Fibroblast of gingiva (primary cell): ENCODE data around the gene GOLGA6L1.
"Not testable (repeated sequence)": the region's sequence is repeated elsewhere in the genome, so short reads cannot be mapped to it uniquely, and the experiment has no call there.

ENCODE experiments used
- DNase-seq: peaks from one replicate; pipeline ENCODE4 v3.0.0-alpha.2; 2011; ENCODE audit warnings: low read depth

Gene GOLGA6L1, protein sequence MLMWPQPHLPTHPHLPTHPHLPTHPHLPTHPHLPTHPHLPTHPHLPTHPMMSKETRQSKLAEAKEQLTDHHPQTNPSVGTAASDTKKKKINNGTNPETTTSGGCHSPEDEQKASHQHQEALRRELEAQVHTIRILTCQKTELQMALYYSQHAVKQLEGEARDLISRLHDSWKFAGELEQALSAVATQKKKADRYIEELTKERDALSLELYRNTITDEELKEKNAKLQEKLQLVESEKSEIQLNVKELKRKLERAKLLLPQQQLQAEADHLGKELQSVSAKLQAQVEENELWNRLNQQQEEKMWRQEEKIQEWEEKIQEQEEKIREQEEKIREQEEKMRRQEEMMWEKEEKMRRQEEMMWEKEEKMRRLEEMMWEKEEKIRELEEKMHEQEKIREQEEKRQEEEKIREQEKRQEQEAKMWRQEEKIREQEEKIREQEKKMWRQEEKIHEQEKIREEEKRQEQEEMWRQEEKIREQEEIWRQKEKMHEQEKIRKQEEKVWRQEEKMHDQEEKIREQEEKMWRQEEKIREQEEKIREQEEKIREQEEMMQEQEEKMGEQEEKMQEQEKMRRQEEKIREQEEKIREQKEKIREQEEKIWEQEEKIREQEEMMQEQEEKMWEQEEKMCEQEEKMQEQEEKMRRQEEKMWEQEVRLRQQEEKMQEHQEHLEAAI

DNA sequence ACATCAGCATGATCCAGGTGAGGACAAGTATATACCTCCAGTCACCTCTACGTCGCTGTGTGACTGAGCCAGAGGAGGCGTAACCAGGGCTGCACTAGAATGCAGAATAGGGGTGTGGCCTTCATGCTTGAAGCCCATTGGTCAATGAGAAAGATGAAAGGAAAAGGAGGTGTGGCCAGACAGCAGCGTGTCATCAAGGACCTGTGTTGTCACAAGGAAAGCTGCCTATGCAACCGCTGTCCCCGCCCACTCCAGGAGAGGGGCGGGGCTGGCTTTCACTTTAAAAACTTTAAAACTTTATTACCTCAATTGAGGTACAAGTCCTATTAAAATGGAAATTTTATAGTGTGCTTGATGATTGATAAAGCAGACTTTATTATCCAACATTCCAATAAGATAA is at the start of gene GOLGA6L1:
GOLGA6L1 (minus strand) TSS at position 101 of the 400 bp plus-strand sequence; CDS start at position 10, 91 bp downstream.
- not testable (repeated sequence) for DNase-seq

DNA sequence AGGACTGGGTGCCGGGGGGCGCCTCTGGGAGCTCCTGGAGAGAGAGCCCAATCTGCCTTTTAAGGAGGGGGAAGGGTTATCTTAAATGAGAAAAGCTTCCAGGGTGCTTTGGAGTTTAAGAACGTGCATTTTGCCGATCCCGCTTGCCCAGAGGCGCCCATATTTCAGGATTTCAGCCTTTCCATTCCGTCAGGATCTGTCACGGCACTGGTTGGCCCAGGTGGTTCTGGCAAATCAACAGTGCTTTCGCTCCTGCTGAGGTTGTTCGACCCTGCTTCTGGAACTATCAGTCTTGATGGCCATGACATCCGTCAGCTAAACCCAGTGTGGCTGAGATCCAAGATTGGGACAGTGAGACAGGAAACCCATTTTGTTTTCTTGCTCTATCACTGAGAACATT is 44.6 kb upstream of the GOLGA6L1 start:
- DNase-seq = not testable (repeated sequence)

DNA sequence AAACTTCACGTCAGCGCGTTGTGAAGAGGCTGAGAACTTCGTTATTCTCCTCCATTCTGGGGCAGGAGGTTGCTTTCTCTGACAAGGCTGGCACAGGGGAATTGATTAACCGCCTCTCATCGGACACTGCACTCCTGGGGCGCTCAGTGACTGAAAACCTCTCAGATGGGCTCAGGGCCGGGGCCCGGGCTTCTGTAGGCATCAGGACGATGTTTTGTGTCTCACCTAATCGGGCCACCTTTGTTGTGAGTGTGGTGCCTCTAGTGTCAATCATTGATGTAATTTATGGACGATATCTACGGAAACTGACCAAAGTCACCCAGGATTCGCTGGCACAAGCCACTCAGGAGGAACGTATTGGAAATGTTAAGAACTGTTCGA is 43.9 kb upstream of the GOLGA6L1 start:
- DNase-seq = not testable (repeated sequence)

DNA sequence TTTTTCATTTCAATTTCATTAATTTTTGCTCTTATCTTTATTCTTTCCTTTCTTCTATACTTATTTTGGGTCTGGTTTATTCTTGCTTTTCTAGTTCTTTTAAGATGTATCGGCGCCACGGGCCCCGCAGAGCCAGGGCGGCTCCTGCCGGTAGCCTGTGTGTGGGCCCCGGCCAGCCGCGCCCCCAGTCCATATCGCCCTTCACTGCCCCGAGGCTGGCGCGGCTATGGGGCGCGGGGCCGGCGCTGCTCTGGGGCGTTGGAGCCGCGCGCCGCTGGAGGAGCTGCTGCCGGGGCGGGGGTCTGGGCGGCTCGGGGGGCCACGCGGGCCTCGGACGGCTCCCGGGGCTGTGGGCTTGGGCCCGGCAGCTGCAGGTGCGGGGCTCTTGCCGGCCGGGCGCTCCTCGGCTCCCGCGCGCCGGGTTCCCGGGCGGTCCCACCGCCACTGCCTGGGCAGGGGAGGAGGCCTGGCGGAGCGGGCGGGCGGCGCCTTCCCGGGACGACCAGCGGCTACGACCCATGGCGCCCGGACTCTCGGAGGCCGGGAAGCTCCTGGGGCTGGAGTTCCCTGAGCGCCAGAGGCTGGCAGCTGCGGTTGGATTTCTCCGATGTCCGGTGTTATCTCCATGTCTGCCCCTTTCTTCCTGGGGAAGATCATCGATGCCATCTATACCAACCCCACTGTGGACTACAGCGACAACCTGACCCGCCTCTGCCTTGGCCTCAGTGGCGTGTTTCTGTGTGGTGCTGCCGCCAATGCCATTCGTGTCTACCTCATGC is 43.3 kb upstream of the GOLGA6L1 start:
- not testable (repeated sequence) for DNase-seq

DNA sequence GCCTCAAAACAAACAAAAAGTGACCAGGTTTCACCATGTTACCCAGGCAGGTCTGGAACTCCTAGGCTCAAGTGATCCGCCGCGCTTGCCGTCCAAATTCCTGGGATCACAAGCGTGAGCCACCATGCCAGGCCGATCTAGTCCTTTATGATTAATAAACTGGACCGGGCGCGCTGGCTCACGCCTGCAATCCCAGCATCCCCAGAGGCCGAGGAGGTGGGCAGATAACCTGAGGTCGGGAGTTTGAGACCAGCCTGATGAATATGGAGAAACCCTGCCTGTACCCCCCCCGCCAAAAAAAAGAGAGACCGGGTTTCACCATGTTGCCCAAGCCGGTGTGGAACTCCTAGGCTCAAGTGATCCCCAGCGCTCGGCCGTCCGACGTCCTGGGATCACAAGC is 40.1 kb upstream of the GOLGA6L1 start:
- not testable (repeated sequence) for DNase-seq

DNA sequence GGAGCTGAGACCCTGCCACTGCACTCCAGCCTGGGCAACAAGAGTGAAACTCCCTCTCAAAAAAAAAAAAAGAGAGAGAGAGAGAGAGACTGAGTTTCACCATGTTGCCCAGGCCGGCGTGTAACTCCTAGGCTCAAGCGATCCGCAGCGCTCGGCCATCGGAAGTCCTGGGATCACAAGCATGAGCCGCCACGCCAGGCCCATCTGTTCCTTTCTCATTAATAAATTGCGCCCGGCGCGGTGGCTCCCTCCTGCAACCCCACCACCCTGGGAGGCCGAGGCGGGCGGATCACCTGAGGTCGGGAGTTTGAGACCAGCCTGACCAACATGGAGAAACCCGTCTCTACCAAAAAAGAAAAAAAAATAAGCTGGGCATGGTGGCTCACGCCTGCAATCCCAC is 39.0 kb upstream of the GOLGA6L1 start:
- DNase-seq = not testable (repeated sequence)

DNA sequence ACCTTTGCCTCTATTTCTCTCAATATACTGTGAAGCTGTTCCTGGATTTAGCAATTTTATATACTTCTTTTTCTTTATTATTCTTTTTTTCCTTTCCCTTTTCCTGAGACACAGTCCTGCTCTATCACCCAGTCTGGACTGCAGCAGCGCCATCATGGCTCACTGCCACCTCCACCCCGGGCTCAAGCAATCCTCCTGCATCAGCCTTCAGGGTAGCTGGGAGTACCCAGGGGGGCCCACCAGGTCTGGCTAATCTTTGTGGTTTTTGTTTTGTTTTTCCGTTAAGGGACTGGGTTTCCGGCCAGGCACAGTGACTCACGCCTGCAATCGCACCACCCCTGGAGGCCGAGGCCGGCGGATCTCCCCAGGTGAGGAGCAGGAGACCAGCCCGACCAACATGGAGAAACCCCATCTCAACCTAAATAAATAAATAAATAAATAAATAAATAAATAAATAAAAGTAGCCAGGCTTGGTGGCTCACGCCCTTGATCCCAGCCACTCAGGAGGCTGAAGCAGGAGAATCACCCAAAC is 38.1 kb upstream of the GOLGA6L1 start:
- not testable (repeated sequence) for DNase-seq

DNA sequence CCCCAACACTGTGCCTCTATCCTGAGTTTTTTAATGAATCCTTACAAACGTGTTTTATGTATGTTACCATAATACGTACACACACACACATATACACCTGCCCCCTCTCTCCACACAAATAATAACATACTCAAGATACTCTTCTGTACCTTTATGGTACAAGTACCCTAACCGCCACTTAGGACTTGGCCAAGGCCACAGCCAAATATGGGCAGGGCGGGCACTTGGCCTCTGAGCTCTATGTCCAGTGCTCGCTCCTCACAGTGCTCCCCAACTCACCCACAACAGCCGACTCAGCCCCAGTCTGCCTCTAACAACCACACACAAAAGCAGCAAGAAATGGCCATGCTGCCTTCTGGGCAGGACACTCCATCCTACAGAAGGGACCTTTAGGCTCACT is 3.8 kb downstream of the GOLGA6L1 start:
- DNase-seq = not testable (repeated sequence)

DNA sequence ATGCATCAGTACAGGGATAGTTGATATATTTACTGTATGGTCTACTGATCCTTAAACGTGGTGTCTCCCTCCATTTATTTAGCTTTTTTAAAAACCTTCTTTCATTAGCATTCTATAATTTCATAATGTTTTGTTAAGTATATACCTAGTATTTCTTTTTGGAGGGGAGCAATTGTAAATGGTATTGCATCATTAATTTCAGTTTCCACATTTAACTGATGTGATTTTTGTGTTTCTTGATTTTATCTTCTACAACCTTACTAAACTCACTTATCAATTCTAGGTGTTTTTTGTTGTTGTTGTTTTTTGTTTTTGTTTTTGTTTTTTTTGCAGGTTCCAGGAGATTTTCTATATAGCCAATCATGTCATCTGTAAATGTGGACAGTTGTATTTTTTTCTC is 18.4 kb downstream of the GOLGA6L1 start:
- DNase-seq = no peak

DNA sequence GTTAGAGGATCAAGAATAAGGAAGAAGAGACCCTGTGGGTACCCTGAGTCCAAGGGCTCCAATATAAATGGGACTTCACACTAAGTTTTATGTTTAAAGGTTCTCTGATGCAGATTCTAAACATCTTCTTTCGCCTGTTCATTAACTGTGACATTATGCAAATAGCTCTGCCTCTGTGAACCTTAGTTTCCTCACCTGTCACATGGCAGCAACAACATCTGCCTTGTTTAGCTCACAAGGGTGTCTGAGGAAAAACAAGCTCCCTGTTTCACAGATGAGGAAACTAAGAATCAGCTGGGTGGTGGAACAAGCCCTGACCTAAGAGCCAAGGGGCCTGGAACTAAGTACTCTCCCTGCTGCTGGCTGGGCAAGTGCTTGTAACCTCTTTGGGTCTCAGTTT is 40.8 kb downstream of the GOLGA6L1 start:
- no peak for DNase-seq

DNA sequence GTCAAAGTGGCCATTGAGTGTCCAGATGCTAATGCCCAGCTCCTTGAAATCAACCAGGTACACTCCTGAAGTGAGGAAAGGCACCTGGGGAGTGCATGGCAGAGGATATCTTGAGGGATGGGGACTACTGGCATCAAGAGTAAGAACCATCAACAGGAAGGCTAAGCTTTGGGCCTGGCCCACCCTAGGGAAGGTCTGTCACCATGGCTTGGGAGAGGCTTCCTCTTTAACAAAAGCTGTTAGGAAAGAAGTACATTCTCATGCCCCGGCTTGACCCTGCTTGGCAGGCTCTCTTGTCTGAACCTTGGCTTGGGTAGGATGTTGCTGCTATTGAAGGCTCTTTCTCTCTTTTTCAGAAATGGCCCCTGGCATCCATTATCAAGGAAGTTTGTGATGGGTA is 53.5 kb downstream of the GOLGA6L1 start:
- no peak for DNase-seq

DNA sequence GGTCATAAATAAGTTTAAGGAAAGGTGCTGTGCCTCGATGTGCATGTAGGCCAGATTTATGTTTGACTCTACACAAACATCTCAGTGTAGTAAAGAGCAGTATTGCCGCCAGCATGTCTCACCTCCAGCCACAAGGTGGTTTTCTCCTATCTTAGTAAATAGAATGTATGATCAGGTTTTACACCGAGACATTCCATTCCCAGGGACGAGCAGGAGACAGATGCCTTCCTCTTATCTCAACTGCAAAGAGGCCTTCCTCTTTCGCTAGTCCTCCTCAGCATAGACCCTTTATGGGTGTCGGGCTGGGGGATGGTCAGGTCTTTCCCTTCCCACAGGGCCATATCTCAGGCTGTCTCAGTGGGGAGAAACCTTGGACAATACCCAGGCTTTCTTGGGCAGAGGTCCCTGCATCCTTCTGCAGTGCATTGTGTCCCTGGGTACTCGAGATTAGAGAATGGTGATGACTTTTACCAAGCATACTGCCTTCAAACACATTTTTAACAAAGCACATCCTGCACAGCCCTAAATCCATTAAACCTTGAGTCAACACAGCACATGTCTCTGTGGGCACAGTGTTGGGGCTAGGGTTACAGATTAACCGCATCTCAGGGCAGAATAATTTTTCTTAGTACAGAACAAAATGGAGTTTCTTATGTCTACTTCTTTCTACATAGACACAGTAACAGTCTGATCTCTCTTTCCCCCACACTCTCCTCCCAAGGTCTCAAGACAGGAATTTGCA is 54.5 kb downstream of the GOLGA6L1 start:
- DNase-seq = not testable (repeated sequence)

DNA sequence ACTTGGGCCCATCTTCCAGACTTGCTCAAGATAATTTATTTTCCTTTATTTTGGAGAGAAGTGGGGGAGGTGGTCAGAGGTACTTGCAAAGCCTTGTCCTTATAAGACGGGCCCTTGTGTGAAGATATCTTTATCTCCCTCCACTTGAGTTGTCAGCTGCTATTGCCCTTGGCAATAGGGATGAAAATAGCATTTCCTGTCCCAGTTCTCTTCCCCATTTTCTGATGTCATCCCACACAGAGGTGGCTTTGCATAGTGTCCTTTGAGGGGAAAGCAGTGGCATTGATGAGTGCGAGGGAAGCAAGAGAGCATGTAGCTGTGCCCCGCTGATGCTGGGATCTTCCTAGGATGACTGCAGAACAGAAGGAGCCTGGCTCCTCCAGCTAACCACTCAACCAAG is 55.4 kb downstream of the GOLGA6L1 start:
- no peak for DNase-seq

DNA sequence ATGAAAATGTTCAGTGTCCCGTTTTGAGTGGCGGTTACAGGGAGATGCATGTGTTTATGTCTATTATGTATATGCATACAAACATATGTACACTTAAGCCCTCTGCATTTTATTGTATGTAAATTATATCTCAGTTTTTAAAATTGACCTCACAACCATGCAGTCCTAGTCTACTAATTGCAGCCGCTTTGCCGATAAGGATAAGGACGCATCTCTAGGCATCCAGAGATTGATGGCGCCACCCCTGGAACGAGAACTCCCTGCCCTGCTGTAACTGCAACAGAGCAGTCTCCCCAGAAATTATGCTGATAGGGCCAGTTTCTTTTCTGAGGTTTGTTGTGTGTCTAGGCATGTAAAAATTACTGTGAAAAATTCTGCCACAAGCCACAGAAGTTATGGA is 56.9 kb downstream of the GOLGA6L1 start:
- no peak for DNase-seq
